GM12878 (cell line): Measurements from ENCODE around the gene UNC93A. TPM values are rescaled to one million over a fixed set of nuclear protein-coding genes. Genes with fewer than 3 reads are reported as not detected.

Experiments
- ATAC-seq: fragments of 200-7000 bp; cut with Tn5 transposase; 3 replicates; pipeline ENCODE4 v1.9.1; 2020; ENCODE audit warnings: mild to moderate bottlenecking, moderate library complexity
- BruUV-seq: library from RNA; stranded (reverse); fragments of 400-500 nt; replicated peaks from 2 replicates; lab custom pipeline; 2021; lab: Mats Ljungman, UMichigan
- CTCF ChIA-PET: fragments of 300-600 bp; sonication (Branson Sonifier 250); formaldehyde crosslinking; extraction: SDS; loops from one replicate; lab custom pipeline; 2021; ENCODE audit warnings: inconsistent platforms; lab: Yijun Ruan, JAX
- POLR2A ChIA-PET: fragments of 350-600 bp; formaldehyde crosslinking; extraction: SDS; loops from one replicate; lab custom pipeline; 2021; ENCODE audit warnings: inconsistent platforms; lab: Charles Lee
- RAD21 ChIA-PET: fragments of 300-600 bp; sonication (Branson Sonifier 250); formaldehyde crosslinking; loops from one replicate; lab custom pipeline; 2023; ENCODE audit warnings: antibody characterized with exemption; ENCODE audit not compliant: unreplicated experiment; lab: Charles Lee
- SMC1A ChIA-PET: fragments of 300-600 bp; sonication (Branson Sonifier 250); formaldehyde crosslinking; loops from one replicate; lab custom pipeline; 2023; ENCODE audit not compliant: unreplicated experiment, uncharacterized antibody; lab: Charles Lee
- DNase-seq: peaks from one replicate; pipeline ENCODE4 v3.0.0-alpha.2; 2011; ENCODE audit warnings: low read depth, low spot score
- FAIRE-seq: peaks from 3 replicates; lab custom pipeline; 2011; peaks lifted over from hg19 to GRCh38; lab: Jason Lieb, UNC
- H2AFZ ChIP-seq: 2 replicates; pipeline ENCODE4 v1.6.0; 2011; ENCODE audit warnings: low read depth, low read length, control low read depth; ENCODE audit not compliant: control insufficient read depth
- H3K27ac ChIP-seq: 2 replicates; pipeline ENCODE4 v1.5.1; 2011; ENCODE audit warnings: control low read depth; ENCODE audit not compliant: control insufficient read depth, insufficient read depth
- H3K27me3 ChIP-seq, 2 experiments: replicated peaks in 1 of 2; 2 replicates each; pipeline versions ENCODE4 v1.6.0 to v1.6.1; 2011; ENCODE audit warnings: low read length in 1 of 2; ENCODE audit not compliant: control insufficient read depth in 2 of 2, insufficient read depth in 2 of 2
- H3K36me3 ChIP-seq, 2 experiments: 2 replicates each; pipeline ENCODE4 v1.5.1; 2011; ENCODE audit warnings: low read length in 1 of 2; ENCODE audit not compliant: control insufficient read depth in 2 of 2, insufficient read depth in 2 of 2
- H3K4me1 ChIP-seq: 2 replicates; pipeline ENCODE4 v1.6.1; 2011; ENCODE audit warnings: mild to moderate bottlenecking, low read length, moderate library complexity, mixed read lengths; ENCODE audit not compliant: control insufficient read depth, insufficient read depth
- H3K4me2 ChIP-seq: 2 replicates; pipeline ENCODE4 v1.6.0; 2011; ENCODE audit warnings: control low read depth; ENCODE audit not compliant: control insufficient read depth, insufficient read depth
- H3K4me3 ChIP-seq: fragments of 200-600 bp; sonication (generic); 2 replicates; pipeline ENCODE4 v1.5.1; 2016
- H3K79me2 ChIP-seq: 2 replicates; pipeline ENCODE4 v1.6.0; 2011; ENCODE audit warnings: low read length; ENCODE audit not compliant: control insufficient read depth, insufficient read depth
- H3K9ac ChIP-seq: 2 replicates; pipeline ENCODE4 v1.8.0; 2011; ENCODE audit warnings: low read length, control low read depth, mixed read lengths; ENCODE audit not compliant: control insufficient read depth, insufficient read depth
- H3K9me3 ChIP-seq: replicated peaks from 3 replicates; pipeline ENCODE4 v1.5.1; 2011; ENCODE audit warnings: mild to moderate bottlenecking, low read length; ENCODE audit not compliant: control insufficient read depth, insufficient read depth
- H4K20me1 ChIP-seq: 2 replicates; pipeline ENCODE4 v1.6.0; 2011; ENCODE audit not compliant: control insufficient read depth, insufficient read depth
- CHD1 ChIP-seq: IDR thresholded peaks from 2 replicates; pipeline ENCODE4 v1.6.1; 2012; ENCODE audit warnings: low read depth, low read length, improper control_type of control experiment
- FOS ChIP-seq: IDR thresholded peaks from 3 replicates; pipeline ENCODE4 v1.6.1; 2011; ENCODE audit warnings: borderline replicate concordance; ENCODE audit not compliant: insufficient read length; ENCODE audit errors: extremely low read depth
- NR2C2 ChIP-seq: IDR thresholded peaks from 2 replicates; pipeline ENCODE4 v1.6.1; 2011; ENCODE audit warnings: borderline replicate concordance, low read depth; ENCODE audit not compliant: control insufficient read depth, insufficient read length
- PAX5 ChIP-seq: IDR thresholded peaks from 2 replicates; pipeline ENCODE4 v1.6.1; 2011; ENCODE audit warnings: low read depth, low read length, borderline replicate concordance
- POU2F2 ChIP-seq: IDR thresholded peaks from 3 replicates; pipeline ENCODE4 v1.6.1; 2011; ENCODE audit warnings: low read depth, mild to moderate bottlenecking, low read length, borderline replicate concordance
- RELB ChIP-seq: fragments of 450-650 bp; IDR thresholded peaks from 2 replicates; pipeline ENCODE4 v1.6.1; 2017; ENCODE audit warnings: low read depth, mild to moderate bottlenecking, moderate library complexity
- SMC3 ChIP-seq: IDR thresholded peaks from 2 replicates; pipeline ENCODE4 v1.6.1; 2011; ENCODE audit warnings: low read length, improper control_type of control experiment, borderline replicate concordance
- SREBF2 ChIP-seq: IDR thresholded peaks from 2 replicates; pipeline ENCODE4 v1.6.1; 2012; ENCODE audit warnings: mild to moderate bottlenecking, low read length
- STAT1 ChIP-seq: fragments of 450-650 bp; conservative IDR thresholded peaks from 2 replicates; pipeline ENCODE4 v1.6.1; 2014; ENCODE audit warnings: antibody characterized with exemption, mild to moderate bottlenecking
- TCF12 ChIP-seq: IDR thresholded peaks from 2 replicates; pipeline ENCODE4 v1.6.1; 2011; ENCODE audit warnings: low read depth, mild to moderate bottlenecking, low read length
- ZBED1 ChIP-seq: IDR thresholded peaks from 2 replicates; pipeline ENCODE4 v1.6.1; 2016; ENCODE audit warnings: borderline replicate concordance
- WGBS: methylation state at CpG from one replicate; pipeline ENCODE4 v1.1.6; 2016; ENCODE audit warnings: low lambda C conversion rate; ENCODE audit not compliant: insufficient replicate concordance, insufficient coverage; ENCODE audit errors: missing lambda C conversion rate; 5-methylcytosine and 5-hydroxymethylcytosine counted together
- in situ Hi-C: fragments of 300-500 bp; cut with MboI; formaldehyde crosslinking; loops from 9 replicates; pipeline ENCODE4 v1.14.3; 2018; ENCODE audit warnings: mixed read lengths
- intact Hi-C: fragments of 100-400 bp; cut with micrococcal nuclease; formaldehyde crosslinking; loops from one replicate; pipeline ENCODE4 v1.14.2; 2022; ENCODE audit not compliant: unreplicated experiment
- polyA plus RNA-seq, 11 experiments: library from polyadenylated mRNA; depleted of rRNA in 4 of 11; unstranded in 6 of 11; stranded (reverse) in 5 of 11; fragments of >200 nt; fragmentation: Nextera tagmentation in 4 of 11; fragmentation: Illumina TruSeq in 1 of 11; extraction: Ambion mirVana in 4 of 11; extraction: Trizol in 1 of 11; gene quantifications; 1 replicate in 1 of 11; 2 replicates in 10 of 11; pipeline versions ENCODE4 v1.2.1 to v1.2.3, GENCODE V29; 2011 to 2016; ENCODE audit warnings: inconsistent platforms in 2 of 11, missing spikeins in 2 of 11, low read depth in 1 of 11
- total RNA-seq, 4 experiments: library from RNA; depleted of rRNA in 3 of 4; stranded (reverse); fragments of >200 nt in 3 of 4; fragmentation: Illumina TruSeq in 1 of 4; extraction: Trizol in 1 of 4; gene quantifications; 2 replicates each; pipeline versions ENCODE4 v1.2.1 to v1.2.3, GENCODE V29; 2013 to 2021
- TF ChIP-seq, protein P1 (sequence below): fragments of 450-650 bp; IDR thresholded peaks from 2 replicates; pipeline ENCODE4 v1.6.1; 2017; ENCODE audit warnings: mild to moderate bottlenecking, moderate library complexity

The UNC93A gene
- total and polyA plus RNA-seq, 10 of the 15 experiments (the other 5 are each of a cell fraction or from before 2014, with no cell fraction given): 0.37 TPM; not detected in 9

- no TSS peak for BruUV-seq
- ChIA-PET RAD21 (no interaction called here), CTCF (no interaction called here), POLR2A (no interaction called here), SMC1A (no interaction called here)
- Histone ChIP-seq H2AFZ (no peak overlapping the region), H3K27me3 (peaks cover 2 to 11% of the 10 kb centered on the region in 2 experiments; a peak in 2 of 4 replicates), H3K9ac (no peak overlapping the region), H3K36me3 (no peaks in the 10 kb centered on the region), H3K27ac (no peak overlapping the region), H4K20me1 (no peaks in the 10 kb centered on the region), H3K79me2 (no peaks in the 10 kb centered on the region), H3K9me3 (no peaks in the 10 kb centered on the region; the same call in 2 of the 3 replicates), H3K4me2 (no peak overlapping the region), H3K4me3 (no peak overlapping the region), H3K4me1 (no peaks in the 10 kb centered on the region)
- in situ Hi-C loops (no loop called here), intact Hi-C loops (no loop called here)
- DNase-seq (no peak), ATAC-seq (no peak), FAIRE-seq (no peak)
- TF ChIP-seq RELB: no peak
- no peak for TF ChIP-seq POU2F2
- TF ChIP-seq FOS: no peak
- TF ChIP-seq PAX5: no peak
- TF ChIP-seq SREBF2: no peak
- TF ChIP-seq STAT1: no peak
- TF ChIP-seq TCF12: no peak
Observed at GRCh38 chr6:167345348-167345747, 54.2 kb downstream of the UNC93A start.

GRCh38 chr6:167345960-167346359 is 54.8 kb downstream of the UNC93A start:
- no peak overlapping the region for H3K4me2 ChIP-seq
- 15% methylated on average over 4 of the region's 4 CpGs for WGBS
- ATAC-seq: no peak
- TF ChIP-seq CHD1 (no peak), NR2C2 (no peak), SMC3 (no peak), ZBED1 (no peak)
- TF ChIP-seq, protein P1, sequence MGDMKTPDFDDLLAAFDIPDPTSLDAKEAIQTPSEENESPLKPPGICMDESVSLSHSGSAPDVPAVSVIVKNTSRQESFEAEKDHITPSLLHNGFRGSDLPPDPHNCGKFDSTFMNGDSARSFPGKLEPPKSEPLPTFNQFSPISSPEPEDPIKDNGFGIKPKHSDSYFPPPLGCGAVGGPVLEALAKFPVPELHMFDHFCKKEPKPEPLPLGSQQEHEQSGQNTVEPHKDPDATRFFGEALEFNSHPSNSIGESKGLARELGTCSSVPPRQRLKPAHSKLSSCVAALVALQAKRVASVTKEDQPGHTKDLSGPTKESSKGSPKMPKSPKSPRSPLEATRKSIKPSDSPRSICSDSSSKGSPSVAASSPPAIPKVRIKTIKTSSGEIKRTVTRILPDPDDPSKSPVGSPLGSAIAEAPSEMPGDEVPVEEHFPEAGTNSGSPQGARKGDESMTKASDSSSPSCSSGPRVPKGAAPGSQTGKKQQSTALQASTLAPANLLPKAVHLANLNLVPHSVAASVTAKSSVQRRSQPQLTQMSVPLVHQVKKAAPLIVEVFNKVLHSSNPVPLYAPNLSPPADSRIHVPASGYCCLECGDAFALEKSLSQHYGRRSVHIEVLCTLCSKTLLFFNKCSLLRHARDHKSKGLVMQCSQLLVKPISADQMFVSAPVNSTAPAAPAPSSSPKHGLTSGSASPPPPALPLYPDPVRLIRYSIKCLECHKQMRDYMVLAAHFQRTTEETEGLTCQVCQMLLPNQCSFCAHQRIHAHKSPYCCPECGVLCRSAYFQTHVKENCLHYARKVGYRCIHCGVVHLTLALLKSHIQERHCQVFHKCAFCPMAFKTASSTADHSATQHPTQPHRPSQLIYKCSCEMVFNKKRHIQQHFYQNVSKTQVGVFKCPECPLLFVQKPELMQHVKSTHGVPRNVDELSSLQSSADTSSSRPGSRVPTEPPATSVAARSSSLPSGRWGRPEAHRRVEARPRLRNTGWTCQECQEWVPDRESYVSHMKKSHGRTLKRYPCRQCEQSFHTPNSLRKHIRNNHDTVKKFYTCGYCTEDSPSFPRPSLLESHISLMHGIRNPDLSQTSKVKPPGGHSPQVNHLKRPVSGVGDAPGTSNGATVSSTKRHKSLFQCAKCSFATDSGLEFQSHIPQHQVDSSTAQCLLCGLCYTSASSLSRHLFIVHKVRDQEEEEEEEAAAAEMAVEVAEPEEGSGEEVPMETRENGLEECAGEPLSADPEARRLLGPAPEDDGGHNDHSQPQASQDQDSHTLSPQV: no peak

More at GRCh38 chr6:167345960-167346359, 54.8 kb downstream of the UNC93A start:
- SMC1A ChIA-PET: no interaction called here
- no peak overlapping the region for H3K4me3 ChIP-seq
- H3K79me2 ChIP-seq: no peaks in the 10 kb centered on the region
- RAD21 ChIA-PET: no interaction called here
- H3K27ac ChIP-seq: no peak overlapping the region
- BruUV-seq: no TSS peak
- no peak overlapping the region for H2AFZ ChIP-seq
- DNase-seq (no peak), FAIRE-seq (no peak)
- in situ Hi-C loops (no loop called here), intact Hi-C loops (no loop called here)
- POLR2A ChIA-PET: no interaction called here
- H3K36me3 ChIP-seq: no peaks in the 10 kb centered on the region
- CTCF ChIA-PET: no interaction called here
- peaks cover 3% of the 10 kb centered on the region for H3K4me1 ChIP-seq
- no peaks in the 10 kb centered on the region for H4K20me1 ChIP-seq
- H3K27me3 ChIP-seq: peaks cover 4 to 13% of the 10 kb centered on the region in 2 experiments; a peak in 3 of 4 replicates
- no peaks in the 10 kb centered on the region; the same call in 2 of the 3 replicates for H3K9me3 ChIP-seq
- H3K9ac ChIP-seq: no peak overlapping the region
